ENCODE measurements around the gene DMPK. TPM values are rescaled to one million over a fixed set of nuclear protein-coding genes. Genes with fewer than 3 reads are reported as not detected.

The DMPK gene
- total RNA-seq, 2 donors from 2014 or later: 31.7 to 42.4 TPM

- DNase-seq: no peak
- Mint-ChIP-seq H3K36me3 (ENCODE audit: insufficient read depth in 2 of 2) (peaks cover 3 to 11% of the 10 kb centered on the region in 2 donors), H3K27ac (no peak overlapping the region), H3K4me3 (no peak overlapping the region), H3K9me3 (no peaks in the 10 kb centered on the region), H3K27me3 (ENCODE audit: low read depth) (no peaks in the 10 kb centered on the region), H3K4me1 (ENCODE audit: low read depth) (peaks cover 6% of the 10 kb centered on the region)
- ATAC-seq (replicated peaks in 1 of 2): no peak
Observed at GRCh38 chr19:45821103-45821521, 38.8 kb upstream of the DMPK start.

GRCh38 chr19:45820413-45821102, 38.3 kb upstream of the DMPK start:
- peaks cover 6% of the 10 kb centered on the region for H3K4me1 Mint-ChIP-seq (ENCODE audit: low read depth)
- H3K27ac Mint-ChIP-seq: no peak overlapping the region
- ATAC-seq (replicated peaks in 1 of 2) (no peak), DNase-seq (no peak)
- no peaks in the 10 kb centered on the region for H3K9me3 Mint-ChIP-seq
- peaks cover 3 to 9% of the 10 kb centered on the region in 2 donors for H3K36me3 Mint-ChIP-seq (ENCODE audit: insufficient read depth in 2 of 2)
- no peak overlapping the region for H3K4me3 Mint-ChIP-seq
- no peaks in the 10 kb centered on the region for H3K27me3 Mint-ChIP-seq (ENCODE audit: low read depth)

GRCh38 chr19:45819769-45820168, 37.5 kb upstream of the DMPK start:
- DNase-seq (no peak), ATAC-seq (replicated peaks in 1 of 2) (no peak)
- no peak overlapping the region for H3K4me3 Mint-ChIP-seq
- no peaks in the 10 kb centered on the region for H3K9me3 Mint-ChIP-seq
- peaks cover 3 to 7% of the 10 kb centered on the region in 2 donors for H3K36me3 Mint-ChIP-seq (ENCODE audit: insufficient read depth in 2 of 2)
- no peaks in the 10 kb centered on the region for H3K27me3 Mint-ChIP-seq (ENCODE audit: low read depth)
- H3K27ac Mint-ChIP-seq: no peak overlapping the region
- peaks cover 6% of the 10 kb centered on the region for H3K4me1 Mint-ChIP-seq (ENCODE audit: low read depth)

GRCh38 chr19:45817725-45818301, 35.5 kb upstream of the DMPK start:
- ATAC-seq (replicated peaks in 1 of 2): peak; percentile 5 to 8
- Mint-ChIP-seq H3K4me3 (no peak overlapping the region), H3K27me3 (ENCODE audit: low read depth) (no peaks in the 10 kb centered on the region), H3K4me1 (ENCODE audit: low read depth) (peaks cover 6% of the 10 kb centered on the region), H3K36me3 (ENCODE audit: insufficient read depth in 2 of 2) (no peaks in the 10 kb centered on the region), H3K27ac (no peak overlapping the region), H3K9me3 (no peaks in the 10 kb centered on the region)
- DNase-seq: no peak

- Mint-ChIP-seq H3K27ac (peak overlapping the region; percentile 46), H3K9me3 (no peaks in the 10 kb centered on the region), H3K4me1 (ENCODE audit: low read depth) (peaks cover 6% of the 10 kb centered on the region), H3K27me3 (ENCODE audit: low read depth) (no peaks in the 10 kb centered on the region), H3K4me3 (no peak overlapping the region), H3K36me3 (ENCODE audit: insufficient read depth in 2 of 2) (no peaks in the 10 kb centered on the region)
- ATAC-seq (replicated peaks in 1 of 2) (peak; percentile 95), DNase-seq (peak; percentile 97)
Observed at GRCh38 chr19:45817010-45817724, 34.9 kb upstream of the DMPK start.

- Mint-ChIP-seq H3K36me3 (ENCODE audit: insufficient read depth in 2 of 2) (no peaks in the 10 kb centered on the region), H3K27ac (no peak overlapping the region), H3K27me3 (ENCODE audit: low read depth) (no peaks in the 10 kb centered on the region), H3K4me3 (no peak overlapping the region), H3K4me1 (ENCODE audit: low read depth) (peaks cover 6% of the 10 kb centered on the region), H3K9me3 (no peaks in the 10 kb centered on the region)
- no peak for ATAC-seq (replicated peaks in 1 of 2)
- DNase-seq: no peak
Observed at GRCh38 chr19:45816236-45817009, 34.1 kb upstream of the DMPK start.

GRCh38 chr19:45815481-45816216, 33.4 kb upstream of the DMPK start:
- no peaks in the 10 kb centered on the region for H3K36me3 Mint-ChIP-seq (ENCODE audit: insufficient read depth in 2 of 2)
- no peak overlapping the region for H3K4me3 Mint-ChIP-seq
- DNase-seq: no peak
- peaks cover 6% of the 10 kb centered on the region for H3K4me1 Mint-ChIP-seq (ENCODE audit: low read depth)
- no peak overlapping the region for H3K27ac Mint-ChIP-seq
- H3K9me3 Mint-ChIP-seq: no peaks in the 10 kb centered on the region
- ATAC-seq (replicated peaks in 1 of 2): no peak
- H3K27me3 Mint-ChIP-seq (ENCODE audit: low read depth): no peaks in the 10 kb centered on the region

GRCh38 chr19:45814851-45815480, 32.7 kb upstream of the DMPK start, which contains the start of gene RSPH6A:
Gene RSPH6A (minus strand): TSS chr19:45815308. CDS start chr19:45815176, 132 bp downstream.
- Mint-ChIP-seq H3K27me3 (ENCODE audit: low read depth) (no peaks in the 10 kb centered on the region), H3K4me1 (ENCODE audit: low read depth) (peaks cover 6% of the 10 kb centered on the region), H3K4me3 (no peak within 1 kb of the TSS), H3K9me3 (no peaks in the 10 kb centered on the region), H3K27ac (no peak within 1 kb of the TSS), H3K36me3 (ENCODE audit: insufficient read depth in 2 of 2) (no peaks in the 10 kb centered on the region)
- ATAC-seq (replicated peaks in 1 of 2) (no peak), DNase-seq (no peak)

- peaks cover 12% of the 10 kb centered on the region for H3K4me1 Mint-ChIP-seq (ENCODE audit: low read depth)
- no peak overlapping the region for H3K4me3 Mint-ChIP-seq
- no peaks in the 10 kb centered on the region for H3K36me3 Mint-ChIP-seq (ENCODE audit: insufficient read depth in 2 of 2)
- no peak for DNase-seq
- H3K27me3 Mint-ChIP-seq (ENCODE audit: low read depth): no peaks in the 10 kb centered on the region
- H3K9me3 Mint-ChIP-seq: no peaks in the 10 kb centered on the region
- no peak overlapping the region for H3K27ac Mint-ChIP-seq
- ATAC-seq (replicated peaks in 1 of 2): no peak
Observed at GRCh38 chr19:45814166-45814780, 32.0 kb upstream of the DMPK start.

- Mint-ChIP-seq H3K27ac (no peak overlapping the region), H3K4me3 (no peak overlapping the region), H3K9me3 (no peaks in the 10 kb centered on the region), H3K27me3 (ENCODE audit: low read depth) (no peaks in the 10 kb centered on the region), H3K36me3 (ENCODE audit: insufficient read depth in 2 of 2) (no peaks in the 10 kb centered on the region), H3K4me1 (ENCODE audit: low read depth) (peaks cover 11% of the 10 kb centered on the region)
- ATAC-seq (replicated peaks in 1 of 2) (no peak), DNase-seq (no peak)
Observed at GRCh38 chr19:45812297-45812696, 30.0 kb upstream of the DMPK start.

GRCh38 chr19:45809643-45810159, 27.4 kb upstream of the DMPK start:
- ATAC-seq (replicated peaks in 1 of 2) (peak; percentile 38 to 73), DNase-seq (no peak)
- Mint-ChIP-seq H3K27ac (peak overlapping the region; percentile 48), H3K27me3 (ENCODE audit: low read depth) (peaks cover 6% of the 10 kb centered on the region), H3K4me3 (peak overlapping the region; percentile 27 to 61), H3K36me3 (ENCODE audit: insufficient read depth in 2 of 2) (no peaks in the 10 kb centered on the region), H3K4me1 (ENCODE audit: low read depth) (peaks cover 7% of the 10 kb centered on the region), H3K9me3 (no peaks in the 10 kb centered on the region)

Measured in activated T-cell treated with anti-CD3 and anti-CD28 coated beads, Interleukin-2, amount 50 U/mL, for 72 hours (primary cell).